PFSK-1 (cell line): ENCODE measurements around the gene GLT8D1.

Experiments
- FOXP2 ChIP-seq: optimal IDR thresholded peaks from 2 replicates; pipeline ENCODE3; 2011; ENCODE audit warnings: borderline replicate concordance, control low read depth, inconsistent platforms; ENCODE audit not compliant: insufficient read depth; ENCODE audit errors: extremely low read length, extremely low read depth
- POLR2AphosphoS5 ChIP-seq: IDR thresholded peaks from 2 replicates; pipeline ENCODE4 v1.6.1; 2012; ENCODE audit warnings: low read depth, mild to moderate bottlenecking, control low read depth, low read length, moderate library complexity
- TAF1 ChIP-seq: IDR thresholded peaks from 2 replicates; pipeline ENCODE4 v1.6.1; 2012; ENCODE audit warnings: low read length, control low read depth, borderline replicate concordance; ENCODE audit not compliant: insufficient read depth
- TF ChIP-seq, protein P1 (sequence below), 2 experiments: IDR thresholded peaks; 2 replicates each; pipeline versions ENCODE4 v1.6.1 to v1.8.0; 2011 to 2012; ENCODE audit warnings: low read depth in 2 of 2, low read length in 2 of 2, control low read depth in 1 of 2, inconsistent platforms in 1 of 2, mild to moderate bottlenecking in 1 of 2, moderate library complexity in 1 of 2; ENCODE audit not compliant: insufficient read depth in 1 of 2

- no peak for TF ChIP-seq TAF1
- TF ChIP-seq, protein P1, sequence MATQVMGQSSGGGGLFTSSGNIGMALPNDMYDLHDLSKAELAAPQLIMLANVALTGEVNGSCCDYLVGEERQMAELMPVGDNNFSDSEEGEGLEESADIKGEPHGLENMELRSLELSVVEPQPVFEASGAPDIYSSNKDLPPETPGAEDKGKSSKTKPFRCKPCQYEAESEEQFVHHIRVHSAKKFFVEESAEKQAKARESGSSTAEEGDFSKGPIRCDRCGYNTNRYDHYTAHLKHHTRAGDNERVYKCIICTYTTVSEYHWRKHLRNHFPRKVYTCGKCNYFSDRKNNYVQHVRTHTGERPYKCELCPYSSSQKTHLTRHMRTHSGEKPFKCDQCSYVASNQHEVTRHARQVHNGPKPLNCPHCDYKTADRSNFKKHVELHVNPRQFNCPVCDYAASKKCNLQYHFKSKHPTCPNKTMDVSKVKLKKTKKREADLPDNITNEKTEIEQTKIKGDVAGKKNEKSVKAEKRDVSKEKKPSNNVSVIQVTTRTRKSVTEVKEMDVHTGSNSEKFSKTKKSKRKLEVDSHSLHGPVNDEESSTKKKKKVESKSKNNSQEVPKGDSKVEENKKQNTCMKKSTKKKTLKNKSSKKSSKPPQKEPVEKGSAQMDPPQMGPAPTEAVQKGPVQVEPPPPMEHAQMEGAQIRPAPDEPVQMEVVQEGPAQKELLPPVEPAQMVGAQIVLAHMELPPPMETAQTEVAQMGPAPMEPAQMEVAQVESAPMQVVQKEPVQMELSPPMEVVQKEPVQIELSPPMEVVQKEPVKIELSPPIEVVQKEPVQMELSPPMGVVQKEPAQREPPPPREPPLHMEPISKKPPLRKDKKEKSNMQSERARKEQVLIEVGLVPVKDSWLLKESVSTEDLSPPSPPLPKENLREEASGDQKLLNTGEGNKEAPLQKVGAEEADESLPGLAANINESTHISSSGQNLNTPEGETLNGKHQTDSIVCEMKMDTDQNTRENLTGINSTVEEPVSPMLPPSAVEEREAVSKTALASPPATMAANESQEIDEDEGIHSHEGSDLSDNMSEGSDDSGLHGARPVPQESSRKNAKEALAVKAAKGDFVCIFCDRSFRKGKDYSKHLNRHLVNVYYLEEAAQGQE (IDR thresholded peaks at IDR 0.05; ENCODE audit: insufficient read depth in 1 of 2, low read depth in 2 of 2, low read length in 2 of 2), result no peak
- no peak for TF ChIP-seq POLR2AphosphoS5
- TF ChIP-seq FOXP2, result no peak
Observed at GRCh38 chr3:52724511-52724910, 18.9 kb upstream of the GLT8D1 start.
